SK-N-SH (cell line): ENCODE data around the gene ALDH16A1. TPM values are rescaled to one million over a fixed set of nuclear protein-coding genes. Genes with fewer than 3 reads are reported as not detected.
A peak's percentile ranks its signal among the peaks of the same experiment; 100 is the strongest.

ENCODE experiments used
- CTCF ChIA-PET: fragments of 300-600, 350-600 bp; formaldehyde crosslinking; extraction: SDS; loops from one replicate; lab custom pipeline; 2021; lab: Yijun Ruan, JAX
- POLR2A ChIA-PET: fragments of 350-600 bp; sonication (Branson Sonifier 250); formaldehyde crosslinking; extraction: SDS; loops from one replicate; lab custom pipeline; 2020; ENCODE audit warnings: antibody characterized with exemption, inconsistent platforms; lab: Yijun Ruan, JAX
- DNase-seq: peaks from one replicate; pipeline ENCODE4 v3.0.0; 2012
- H2AFZ ChIP-seq: fragments of 200-600 bp; sonication (generic); 2 replicates; pipeline ENCODE4 v1.8.1; 2016; ENCODE audit warnings: antibody characterized with exemption, mild to moderate bottlenecking, low read depth
- H3F3A ChIP-seq: fragments of 200-600 bp; sonication (generic); replicated peaks from 2 replicates; pipeline ENCODE3; 2016; ENCODE audit warnings: antibody characterized with exemption, mild to moderate bottlenecking; ENCODE audit not compliant: insufficient read depth
- H3K27ac ChIP-seq, 2 experiments: fragments of 200-500 bp in 1 of 2; fragments of 200-600 bp in 1 of 2; sonication (Bioruptor generic) in 1 of 2; sonication (generic), shearing (Covaris generic) in 1 of 2; 2 replicates each; pipeline versions ENCODE4 v1.5.1 to v1.6.1; 2014 to 2016; ENCODE audit warnings: low read depth in 2 of 2, inconsistent platforms in 1 of 2, low read length in 1 of 2, mild to moderate bottlenecking in 1 of 2, mixed read lengths in 1 of 2
- H3K27me3 ChIP-seq: fragments of 200-600 bp; sonication (generic), shearing (Covaris generic); 2 replicates; pipeline ENCODE4 v1.6.1; 2016; ENCODE audit warnings: mixed run types; ENCODE audit not compliant: insufficient read depth
- H3K36me3 ChIP-seq, 2 experiments: fragments of 200-500 bp in 1 of 2; fragments of 200-600 bp in 1 of 2; sonication (Bioruptor generic) in 1 of 2; sonication (generic) in 1 of 2; replicated peaks in 1 of 2; 2 replicates each; pipeline versions ENCODE3 to v1.5.1; 2014 to 2016; ENCODE audit warnings: low read length in 1 of 2, mild to moderate bottlenecking in 1 of 2; ENCODE audit not compliant: insufficient read depth in 2 of 2, control insufficient read depth in 1 of 2
- H3K4me1 ChIP-seq, 2 experiments: fragments of 200-500 bp in 1 of 2; fragments of 200-600 bp in 1 of 2; sonication (Bioruptor generic) in 1 of 2; sonication (generic), shearing (Covaris generic) in 1 of 2; 2 replicates each; pipeline versions ENCODE4 v1.5.1 to v1.6.1; 2014 to 2016; ENCODE audit warnings: low read depth in 1 of 2, low read length in 1 of 2, mixed run types in 1 of 2; ENCODE audit not compliant: insufficient read depth in 2 of 2, control insufficient read depth in 1 of 2
- H3K4me2 ChIP-seq: fragments of 200-600 bp; sonication (generic), shearing (Covaris generic); 2 replicates; pipeline ENCODE4 v1.6.1; 2017; ENCODE audit warnings: mixed run types
- H3K4me3 ChIP-seq, 2 experiments: fragments of 200-500 bp in 1 of 2; fragments of 200-600 bp in 1 of 2; sonication (Bioruptor generic) in 1 of 2; sonication (generic), shearing (Covaris generic) in 1 of 2; 2 replicates each; pipeline versions ENCODE4 v1.5.1 to v1.8.1; 2014 to 2016; ENCODE audit warnings: low read depth in 2 of 2, inconsistent platforms in 1 of 2, low read length in 1 of 2, mild to moderate bottlenecking in 1 of 2, mixed read lengths in 1 of 2, moderate library complexity in 1 of 2
- H3K79me2 ChIP-seq: fragments of 200-600 bp; sonication (generic); 2 replicates; pipeline ENCODE4 v1.8.1; 2017; ENCODE audit warnings: mild to moderate bottlenecking; ENCODE audit not compliant: insufficient read depth
- H3K9ac ChIP-seq: fragments of 200-600 bp; sonication (generic); 2 replicates; pipeline ENCODE4 v1.6.1; 2017; ENCODE audit warnings: mixed run types
- H3K9me2 ChIP-seq: fragments of 200-600 bp; sonication (generic); 2 replicates; pipeline ENCODE4 v1.6.1; 2017; ENCODE audit warnings: mixed run types
- H3K9me3 ChIP-seq: fragments of 200-600 bp; sonication (generic); 2 replicates; pipeline ENCODE4 v1.6.1; 2017; ENCODE audit warnings: mixed run types, mild to moderate bottlenecking, moderate library complexity
- H4K20me1 ChIP-seq: fragments of 200-600 bp; sonication (generic); 2 replicates; pipeline ENCODE4 v1.6.1; 2017; ENCODE audit warnings: mild to moderate bottlenecking, mixed run types; ENCODE audit not compliant: insufficient read depth
- EZH2phosphoT487 ChIP-seq: fragments of 200-600 bp; sonication (generic); IDR thresholded peaks from 2 replicates; pipeline ENCODE4 v1.6.1; 2017; ENCODE audit warnings: low read depth, mixed run types, mild to moderate bottlenecking, antibody characterized with exemption, moderate library complexity, borderline replicate concordance
- FOXM1 ChIP-seq: IDR thresholded peaks from 2 replicates; pipeline ENCODE4 v1.4.0; 2012; ENCODE audit warnings: low read depth, mild to moderate bottlenecking
- GABPA ChIP-seq: IDR thresholded peaks from 2 replicates; pipeline ENCODE4 v1.4.0; 2012; ENCODE audit warnings: low read depth, mild to moderate bottlenecking
- MXI1 ChIP-seq: IDR thresholded peaks from 2 replicates; pipeline ENCODE4 v1.6.1; 2012; ENCODE audit warnings: mild to moderate bottlenecking, low read depth, low read length, improper control_type of control experiment
- NFIC ChIP-seq: IDR thresholded peaks from 2 replicates; pipeline ENCODE4 v1.4.0; 2012; ENCODE audit warnings: borderline replicate concordance
- NRF1 ChIP-seq: IDR thresholded peaks from 2 replicates; pipeline ENCODE4 v1.6.1; 2012; ENCODE audit warnings: low read depth, mild to moderate bottlenecking, low read length
- RAD21 ChIP-seq: IDR thresholded peaks from 2 replicates; pipeline ENCODE4 v1.6.1; 2012; ENCODE audit warnings: mild to moderate bottlenecking, low read length
- RFX5 ChIP-seq: IDR thresholded peaks from 2 replicates; pipeline ENCODE4 v1.6.1; 2012; ENCODE audit warnings: mild to moderate bottlenecking, improper control_type of control experiment, low read length
- TCF12 ChIP-seq: IDR thresholded peaks from 2 replicates; pipeline ENCODE4 v1.4.0; 2012
- TEAD4 ChIP-seq: IDR thresholded peaks from 2 replicates; pipeline ENCODE4 v1.4.0; 2012; ENCODE audit warnings: mild to moderate bottlenecking, borderline replicate concordance; ENCODE audit not compliant: insufficient read depth
- WGBS: methylation state at CpG from one replicate; pipeline ENCODE4 v1.1.6; 2017; ENCODE audit warnings: low lambda C conversion rate; 5-methylcytosine and 5-hydroxymethylcytosine counted together
- polyA plus RNA-seq, 3 experiments: library from polyadenylated mRNA; depleted of rRNA; stranded (reverse); fragments of >200 nt; gene quantifications; 2 replicates each; pipeline ENCODE4 v1.2.3, GENCODE V29; 2012
- TF ChIP-seq, protein P1 (sequence below): fragments of 150-350 bp; IDR thresholded peaks from 2 replicates; pipeline ENCODE4 v1.6.1; 2017; ENCODE audit warnings: antibody characterized with exemption, low read length, low read depth, borderline replicate concordance
- TF ChIP-seq, protein P2 (sequence below): fragments of 150-350 bp; IDR thresholded peaks from 2 replicates; pipeline ENCODE4 v1.6.1; 2016; ENCODE audit warnings: mild to moderate bottlenecking, low read depth, low read length

ALDH16A1 gene
- polyA plus RNA-seq, 1 of the 3 experiments (the other 2 are of a cell fraction): 15.7 TPM

DNA sequence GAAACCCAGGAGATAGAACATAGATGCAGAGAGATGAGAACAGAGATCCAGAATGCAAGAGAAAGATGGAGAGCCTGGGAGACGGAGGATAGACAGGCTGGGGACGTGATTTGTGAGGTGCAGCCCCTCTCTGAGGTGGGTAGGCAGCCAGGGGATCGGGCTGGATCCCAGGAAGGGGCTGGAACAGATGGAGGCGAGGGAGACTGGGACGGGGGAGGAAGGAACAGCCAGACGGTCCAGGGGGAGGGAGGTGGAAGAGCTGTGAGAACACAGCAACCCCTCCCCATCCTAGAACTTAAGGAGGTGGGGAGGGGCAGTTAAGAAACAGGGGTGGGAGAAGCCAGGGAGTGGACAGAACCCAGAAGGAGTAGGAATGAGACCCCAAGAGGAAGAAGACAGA is 14.8 kb upstream of the ALDH16A1 start:
- 11% methylated on average over 6 of the region's 6 CpGs for WGBS
- Histone ChIP-seq H3K9me3 (no peaks in the 10 kb centered on the region), H4K20me1 (no peaks in the 10 kb centered on the region), H3K27me3 (peaks cover 81% of the 10 kb centered on the region), H3K36me3 (no peaks in the 10 kb centered on the region), H3K4me3 (no peak overlapping the region), H3K4me1 (peaks cover 0 to 30% of the 10 kb centered on the region in 2 experiments; a peak in 1 of 4 replicates), H3K79me2 (no peaks in the 10 kb centered on the region), H3F3A (peaks cover 14% of the 10 kb centered on the region), H3K9me2 (no peaks in the 10 kb centered on the region), H3K9ac (no peak overlapping the region), H3K4me2 (no peak overlapping the region), H2AFZ (no peak overlapping the region), H3K27ac (no peak overlapping the region)
- ChIA-PET POLR2A (no interaction called here), CTCF (interaction anchor here (1.8 to 11.2 kb wide), 3 partner anchors 16 to 213 kb away, joined by 3 to 149 read pairs (median 5); partner anchors contain the start of genes KASH5 and PTH2)
- DNase-seq: no peak
- no peak for TF ChIP-seq FOXM1

DNA sequence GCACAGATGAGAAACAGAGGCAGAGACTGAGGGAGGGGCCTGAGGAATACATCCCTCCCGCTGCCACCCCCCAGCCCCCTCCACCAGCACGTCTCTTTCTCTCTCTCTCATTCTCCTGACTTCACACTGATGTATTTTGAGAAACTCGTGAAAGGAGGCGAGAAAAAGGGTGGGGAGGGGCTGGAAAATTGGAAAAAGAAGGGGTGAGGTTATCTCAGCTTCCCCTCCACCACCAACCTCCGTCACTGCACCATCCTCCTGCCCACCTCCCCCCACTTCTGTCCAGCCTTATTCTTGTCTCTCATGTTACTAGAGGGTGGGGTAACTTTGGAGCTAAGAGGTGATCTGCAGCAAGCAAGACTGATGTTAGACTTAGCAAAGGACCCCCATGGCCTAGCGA is 13.2 kb upstream of the ALDH16A1 start:
- DNase-seq: no peak
- no peaks in the 10 kb centered on the region for H4K20me1 ChIP-seq
- CTCF ChIA-PET: interaction anchor here (1.2 to 11.2 kb wide), 4 partner anchors 17 to 215 kb away, joined by 3 to 149 read pairs (median 4); partner anchors contain the start of genes KASH5 and PTH2
- H3K4me2 ChIP-seq: no peak overlapping the region
- no peaks in the 10 kb centered on the region for H3K79me2 ChIP-seq
- H2AFZ ChIP-seq: no peak overlapping the region
- H3F3A ChIP-seq: peaks cover 14% of the 10 kb centered on the region
- H3K9ac ChIP-seq: no peak overlapping the region
- H3K4me1 ChIP-seq: peaks cover 0 to 30% of the 10 kb centered on the region in 2 experiments; a peak in 1 of 4 replicates
- H3K9me2 ChIP-seq: no peaks in the 10 kb centered on the region
- no peaks in the 10 kb centered on the region for H3K36me3 ChIP-seq
- H3K9me3 ChIP-seq: no peaks in the 10 kb centered on the region
- TF ChIP-seq, protein P1, sequence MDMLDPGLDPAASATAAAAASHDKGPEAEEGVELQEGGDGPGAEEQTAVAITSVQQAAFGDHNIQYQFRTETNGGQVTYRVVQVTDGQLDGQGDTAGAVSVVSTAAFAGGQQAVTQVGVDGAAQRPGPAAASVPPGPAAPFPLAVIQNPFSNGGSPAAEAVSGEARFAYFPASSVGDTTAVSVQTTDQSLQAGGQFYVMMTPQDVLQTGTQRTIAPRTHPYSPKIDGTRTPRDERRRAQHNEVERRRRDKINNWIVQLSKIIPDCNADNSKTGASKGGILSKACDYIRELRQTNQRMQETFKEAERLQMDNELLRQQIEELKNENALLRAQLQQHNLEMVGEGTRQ: no peak
- TF ChIP-seq MXI1: no peak
- no peak overlapping the region for H3K4me3 ChIP-seq
- no peak overlapping the region for H3K27ac ChIP-seq
- WGBS: 9% methylated on average over 6 of the region's 6 CpGs
- H3K27me3 ChIP-seq: peaks cover 65% of the 10 kb centered on the region
- POLR2A ChIA-PET: no interaction called here

DNA sequence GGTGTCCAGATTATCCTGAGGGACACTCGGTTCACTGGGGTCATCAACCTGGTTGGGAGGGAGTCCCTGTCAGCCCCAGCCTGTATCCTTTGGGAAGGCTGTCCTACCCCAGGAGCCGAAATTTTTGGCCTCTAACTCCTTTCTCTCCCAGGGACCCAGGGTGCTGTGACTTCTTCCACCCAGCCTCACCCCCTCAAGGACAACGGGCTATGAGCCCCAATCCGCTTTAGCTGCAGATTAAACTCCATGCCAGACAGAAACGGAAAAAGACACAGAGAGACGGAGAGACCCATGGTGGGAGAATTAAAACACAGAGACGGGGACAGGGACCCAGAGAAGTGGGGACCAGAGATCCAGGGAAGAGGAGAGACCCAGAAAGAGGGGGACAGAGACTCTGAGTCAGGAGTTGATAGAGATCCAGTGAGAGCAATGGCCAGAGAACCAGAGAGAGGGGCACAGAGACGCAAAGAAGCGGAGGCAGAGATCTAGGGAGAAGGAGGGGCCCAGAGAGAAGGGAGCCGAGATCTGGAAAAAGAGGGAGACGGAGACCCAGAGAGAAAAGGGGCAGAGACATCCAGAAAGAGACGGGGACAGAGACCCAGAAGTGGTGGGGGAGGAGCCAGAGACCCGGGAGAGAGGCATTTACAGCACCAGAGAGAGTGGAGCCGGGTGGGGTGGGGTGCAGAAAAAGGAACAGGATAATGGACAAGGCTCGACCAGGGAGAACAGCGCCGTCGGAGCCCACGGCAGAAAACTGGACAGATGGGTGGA is 12.4 kb upstream of the ALDH16A1 start:
- peak overlapping the region; percentile 16 to 62; a peak in 2 of 4 replicates for H3K4me3 ChIP-seq
- no peak for TF ChIP-seq NRF1
- no peak for TF ChIP-seq TCF12
- no peak for TF ChIP-seq RFX5
- no peak for TF ChIP-seq RAD21
- TF ChIP-seq TEAD4: no peak
- no peak for TF ChIP-seq GABPA
- TF ChIP-seq EZH2phosphoT487: peak; percentile 18; the same call in 1 of the 2 replicates
- TF ChIP-seq, protein P2, sequence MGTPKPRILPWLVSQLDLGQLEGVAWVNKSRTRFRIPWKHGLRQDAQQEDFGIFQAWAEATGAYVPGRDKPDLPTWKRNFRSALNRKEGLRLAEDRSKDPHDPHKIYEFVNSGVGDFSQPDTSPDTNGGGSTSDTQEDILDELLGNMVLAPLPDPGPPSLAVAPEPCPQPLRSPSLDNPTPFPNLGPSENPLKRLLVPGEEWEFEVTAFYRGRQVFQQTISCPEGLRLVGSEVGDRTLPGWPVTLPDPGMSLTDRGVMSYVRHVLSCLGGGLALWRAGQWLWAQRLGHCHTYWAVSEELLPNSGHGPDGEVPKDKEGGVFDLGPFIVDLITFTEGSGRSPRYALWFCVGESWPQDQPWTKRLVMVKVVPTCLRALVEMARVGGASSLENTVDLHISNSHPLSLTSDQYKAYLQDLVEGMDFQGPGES: no peak
- no peak for TF ChIP-seq NFIC
- H2AFZ ChIP-seq: no peak overlapping the region
- H3K4me1 ChIP-seq: peaks cover 0 to 30% of the 10 kb centered on the region in 2 experiments; a peak in 1 of 4 replicates
- H3K27ac ChIP-seq: no peak overlapping the region
- no peaks in the 10 kb centered on the region for H4K20me1 ChIP-seq
- ChIA-PET CTCF (interaction anchor here (0.8 to 11.2 kb wide), 3 partner anchors 11 to 49 kb away, joined by 3 to 149 read pairs (median 4); partner anchors contain the start of genes KASH5 and PIH1D1), POLR2A (no interaction called here)
- H3K9ac ChIP-seq: no peak overlapping the region
- no peaks in the 10 kb centered on the region for H3K9me3 ChIP-seq
- peaks cover 59% of the 10 kb centered on the region for H3K27me3 ChIP-seq
- WGBS: 9% methylated on average over 19 of the region's 19 CpGs
- peak overlapping the region; percentile 55; the same call in 1 of the 2 replicates for H3K4me2 ChIP-seq
- no peaks in the 10 kb centered on the region for H3K9me2 ChIP-seq
- no peak for DNase-seq
- H3K79me2 ChIP-seq: no peaks in the 10 kb centered on the region
- H3F3A ChIP-seq: peaks cover 16% of the 10 kb centered on the region
- no peaks in the 10 kb centered on the region for H3K36me3 ChIP-seq
